Measurements from ENCODE around the gene PDCD1LG2. TPM values are rescaled to one million over a fixed set of nuclear protein-coding genes. Genes with fewer than 3 reads are reported as not detected.

PDCD1LG2 gene
- total and polyA plus RNA-seq, 8 donors: 0.18 to 2.3 (median 0.87) TPM; not detected in 2

GRCh38 chr9:5587024-5587423 lies 76.7 kb downstream of the PDCD1LG2 start:
- no peak overlapping the region for H3K4me3 ChIP-seq
- intact Hi-C loops (cut with DNase I; ENCODE audit: low total_unique reads): loop anchor here (10.0 kb wide), 1 partner anchor 122 kb away; no protein-coding TSS in a partner anchor
- H3K4me1 ChIP-seq: peaks cover 0 to 5% (median 2%) of the 10 kb centered on the region in 4 donors
- H3K36me3 ChIP-seq: no peaks in the 10 kb centered on the region
- no peaks in the 10 kb centered on the region for H3K9me3 ChIP-seq
- no peaks in the 10 kb centered on the region for H3K27me3 ChIP-seq
- no peak overlapping the region for H3K27ac ChIP-seq
- WGBS, 5 donors: 67 to 93% (median 79%) methylated on average over 1 of the region's 1 CpG
- DNase-seq: no peak
- TF ChIP-seq POLR2A (IDR thresholded peaks at IDR 0.05): no peak

GRCh38 chr9:5592231-5592630 lies 81.9 kb downstream of the PDCD1LG2 start:
- no peaks in the 10 kb centered on the region for H3K27me3 ChIP-seq
- H3K4me1 ChIP-seq: peaks cover 0 to 5% (median 2%) of the 10 kb centered on the region in 4 donors
- intact Hi-C loops (cut with DNase I; ENCODE audit: low total_unique reads): loop anchor here (10.0 kb wide), 1 partner anchor 837 kb away; no protein-coding TSS in a partner anchor
- no peak overlapping the region for H3K4me3 ChIP-seq
- no peak for DNase-seq
- H3K27ac ChIP-seq: no peak overlapping the region
- TF ChIP-seq EP300 (IDR thresholded peaks at IDR 0.05) (no peak), POLR2AphosphoS5 (IDR thresholded peaks at IDR 0.05) (no peak), POLR2A (IDR thresholded peaks at IDR 0.05) (no peak), CTCF (IDR thresholded peaks at IDR 0.05) (no peak)
- H3K9me3 ChIP-seq: no peaks in the 10 kb centered on the region
- 78 to 90% (median 79%) methylated on average over 3 of the region's 3 CpGs for WGBS, 5 donors
- no peaks in the 10 kb centered on the region for H3K36me3 ChIP-seq

- Histone ChIP-seq H3K4me3 (no peak overlapping the region), H3K4me1 (peaks cover 0 to 5% (median 2%) of the 10 kb centered on the region in 4 donors), H3K9me3 (no peaks in the 10 kb centered on the region), H3K27me3 (no peaks in the 10 kb centered on the region), H3K36me3 (no peaks in the 10 kb centered on the region), H3K27ac (no peak overlapping the region)
- 84 to 91% (median 89%) methylated on average over 5 of the region's 5 CpGs for WGBS, 5 donors
- TF ChIP-seq CTCF (IDR thresholded peaks at IDR 0.05) (no peak), POLR2A (IDR thresholded peaks at IDR 0.05) (no peak), EP300 (IDR thresholded peaks at IDR 0.05) (no peak), POLR2AphosphoS5 (IDR thresholded peaks at IDR 0.05) (no peak)
- no peak for DNase-seq
- intact Hi-C loops (cut with DNase I; ENCODE audit: low total_unique reads): loop anchor here (10.0 kb wide), 1 partner anchor 838 kb away; no protein-coding TSS in a partner anchor
These were observed 82.6 kb downstream of the PDCD1LG2 start for GRCh38 chr9:5592904-5593303.

- no peak overlapping the region for H3K27ac ChIP-seq
- H3K36me3 ChIP-seq: no peaks in the 10 kb centered on the region
- peaks cover 0 to 5% (median 2%) of the 10 kb centered on the region in 4 donors for H3K4me1 ChIP-seq
- no peaks in the 10 kb centered on the region for H3K9me3 ChIP-seq
- 53 to 75% (median 70%) methylated on average over 2 of the region's 2 CpGs for WGBS, 5 donors
- TF ChIP-seq POLR2AphosphoS5 (IDR thresholded peaks at IDR 0.05) (no peak), EP300 (IDR thresholded peaks at IDR 0.05) (no peak), POLR2A (IDR thresholded peaks at IDR 0.05) (no peak)
- no peak for DNase-seq
- H3K4me3 ChIP-seq: no peak overlapping the region
- no peaks in the 10 kb centered on the region for H3K27me3 ChIP-seq
- intact Hi-C loops (cut with DNase I; ENCODE audit: low total_unique reads): loop anchor here (10.0 kb wide), 1 partner anchor 839 kb away; no protein-coding TSS in a partner anchor
These were observed 83.6 kb downstream of the PDCD1LG2 start for GRCh38 chr9:5593904-5594303.

GRCh38 chr9:5596173-5596572 lies 85.8 kb downstream of the PDCD1LG2 start:
- WGBS, 5 donors: 59 to 76% (median 67%) methylated on average over 2 of the region's 2 CpGs
- intact Hi-C loops (cut with DNase I; ENCODE audit: low total_unique reads): loop anchor here (10.0 kb wide), 1 partner anchor 841 kb away; no protein-coding TSS in a partner anchor
- TF ChIP-seq POLR2AphosphoS5 (IDR thresholded peaks at IDR 0.05) (no peak), POLR2A (IDR thresholded peaks at IDR 0.05) (no peak)
- no peak overlapping the region for H3K4me3 ChIP-seq
- no peaks in the 10 kb centered on the region for H3K9me3 ChIP-seq
- H3K4me1 ChIP-seq: peaks cover 0 to 6% (median 3%) of the 10 kb centered on the region in 4 donors
- no peaks in the 10 kb centered on the region for H3K36me3 ChIP-seq
- no peak for DNase-seq
- H3K27ac ChIP-seq: no peak overlapping the region
- H3K27me3 ChIP-seq: no peaks in the 10 kb centered on the region

All from stomach (tissue), 9 donors.